GM10847 (cell line): Measurements from ENCODE around the gene TEX54.

Experiments used
- POLR2A ChIP-seq: IDR thresholded peaks from 2 replicates; pipeline ENCODE4 v1.6.1; 2011; ENCODE audit not compliant: insufficient read length; ENCODE audit errors: extremely low read depth

TEX54 gene

GRCh38 chr11:62858201-62858600 lies 25.6 kb upstream of the TEX54 start:
- no peak for TF ChIP-seq POLR2A

DNA sequence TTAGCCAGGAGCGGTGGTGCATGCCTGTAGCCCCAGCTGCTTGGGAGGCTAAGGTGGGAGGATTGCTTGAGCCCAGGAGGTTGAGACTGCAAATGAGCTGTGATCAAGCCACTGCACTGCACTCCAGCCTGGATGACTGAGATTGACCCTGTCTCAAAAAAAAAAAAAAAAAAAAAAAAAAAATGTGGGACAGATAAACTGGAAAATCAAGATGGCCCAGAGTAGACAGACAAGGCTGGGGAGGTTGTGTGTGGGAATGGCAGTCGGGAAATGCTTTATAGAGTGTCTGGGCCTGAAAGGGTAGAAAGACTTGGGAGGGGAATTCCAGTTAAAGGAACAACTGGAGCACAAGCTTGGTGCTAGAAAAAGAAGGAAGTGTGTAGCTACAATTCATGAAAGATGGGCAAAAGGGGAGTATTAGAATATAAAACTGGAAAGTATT lies 24.9 kb upstream of the TEX54 start:
- TF ChIP-seq POLR2A = no peak

DNA sequence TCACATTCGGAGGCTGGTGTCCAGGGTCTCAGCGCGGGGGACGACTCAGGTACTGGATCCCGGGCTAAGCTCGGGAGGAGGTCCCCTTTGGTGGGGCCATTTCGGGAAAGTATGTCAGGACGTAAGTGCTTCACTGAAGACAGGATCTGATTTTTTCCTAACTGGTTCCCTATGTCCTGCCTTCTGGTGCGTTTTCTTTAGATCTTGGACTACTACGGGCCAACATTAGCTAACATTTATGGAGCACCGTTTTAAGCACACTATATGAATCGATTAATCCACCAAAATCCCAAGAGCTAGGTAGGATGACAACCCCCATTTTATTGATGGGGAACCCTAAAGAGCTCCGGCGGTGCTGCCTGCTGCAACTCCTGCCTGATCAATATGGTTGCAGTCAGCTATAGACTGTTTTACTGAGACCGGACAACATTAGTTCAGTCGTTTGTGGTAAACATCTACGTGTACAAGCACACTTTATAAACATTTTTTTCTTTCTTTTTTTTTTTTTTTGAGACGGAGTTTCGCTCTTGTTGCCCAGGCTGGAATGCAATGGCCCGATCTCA lies 23.8 kb upstream of the TEX54 start:
- TF ChIP-seq POLR2A = no peak

GRCh38 chr11:62855571-62856332 lies 23.1 kb upstream of the TEX54 start:
- TF ChIP-seq POLR2A = peak; percentile 97

DNA sequence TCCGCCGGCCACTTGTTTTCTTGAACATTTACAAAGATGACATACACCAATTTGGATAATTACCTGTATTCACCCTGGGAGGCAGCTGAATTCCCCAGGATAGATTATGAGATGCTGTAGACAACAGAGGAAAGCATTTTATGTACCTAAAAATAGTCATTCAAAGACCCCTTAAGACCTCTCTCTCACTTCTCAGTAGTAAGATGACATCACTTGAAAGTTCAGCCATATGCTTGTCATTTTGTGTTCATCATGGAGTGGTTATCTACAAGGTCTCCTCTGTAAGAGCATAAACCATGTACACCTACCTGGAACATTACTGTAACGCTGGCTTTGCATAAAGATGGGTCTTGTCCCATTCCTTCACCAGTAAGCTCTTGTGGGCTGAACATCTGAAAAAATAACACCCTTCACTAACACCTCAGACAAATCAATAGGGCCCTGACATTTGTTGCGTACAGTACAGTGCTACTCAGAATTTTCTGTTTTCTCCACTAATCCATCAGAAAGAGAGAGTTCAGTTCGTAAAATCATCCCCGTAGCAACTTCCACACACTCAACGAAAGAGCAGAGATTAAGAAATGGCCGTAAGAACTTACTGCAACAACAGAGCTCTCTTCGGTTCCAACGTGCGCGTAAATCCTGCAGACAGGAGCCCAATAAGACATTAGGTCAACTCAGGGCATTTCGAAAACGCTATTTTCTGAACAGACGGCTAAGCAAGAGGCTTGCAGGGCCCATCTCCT lies 22.4 kb upstream of the TEX54 start:
- peak; percentile 5 for TF ChIP-seq POLR2A

DNA sequence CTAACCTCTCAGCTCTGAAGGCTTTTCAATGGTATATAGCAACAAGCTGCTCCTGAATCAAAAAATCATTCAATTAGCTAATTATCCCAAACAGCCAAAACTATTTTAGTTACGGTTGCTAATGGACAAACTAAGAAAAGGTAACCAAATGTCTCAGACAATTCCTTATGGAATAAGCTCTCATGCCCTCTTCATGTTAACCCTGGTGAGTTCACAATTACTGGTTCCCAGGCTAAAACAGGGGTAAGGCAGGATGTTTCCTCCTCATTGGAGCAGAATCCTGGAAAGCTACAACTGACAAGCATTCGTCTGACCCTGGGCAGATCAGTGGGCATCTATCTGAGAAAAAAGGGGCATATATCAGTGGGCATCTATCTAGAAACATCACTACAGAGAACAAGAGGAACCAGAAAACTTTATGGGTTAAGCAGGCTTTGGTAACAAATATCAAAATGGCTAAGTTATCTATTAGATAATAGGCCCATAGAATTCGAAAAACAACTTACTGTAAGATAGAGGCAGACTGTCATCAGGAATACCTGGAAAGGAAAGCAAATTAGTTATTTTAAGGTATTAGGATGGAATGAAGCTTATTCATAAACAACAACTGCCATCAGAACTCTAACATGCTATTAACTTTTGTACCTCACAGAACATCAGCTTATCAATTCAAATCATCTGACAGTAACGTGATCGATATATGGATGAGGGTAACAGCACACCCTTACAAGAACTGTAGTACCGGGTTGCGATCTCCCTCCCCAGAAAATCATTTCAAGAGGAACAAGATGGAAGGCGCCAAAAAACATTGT lies 21.6 kb upstream of the TEX54 start:
- peak; percentile 8 for TF ChIP-seq POLR2A

DNA sequence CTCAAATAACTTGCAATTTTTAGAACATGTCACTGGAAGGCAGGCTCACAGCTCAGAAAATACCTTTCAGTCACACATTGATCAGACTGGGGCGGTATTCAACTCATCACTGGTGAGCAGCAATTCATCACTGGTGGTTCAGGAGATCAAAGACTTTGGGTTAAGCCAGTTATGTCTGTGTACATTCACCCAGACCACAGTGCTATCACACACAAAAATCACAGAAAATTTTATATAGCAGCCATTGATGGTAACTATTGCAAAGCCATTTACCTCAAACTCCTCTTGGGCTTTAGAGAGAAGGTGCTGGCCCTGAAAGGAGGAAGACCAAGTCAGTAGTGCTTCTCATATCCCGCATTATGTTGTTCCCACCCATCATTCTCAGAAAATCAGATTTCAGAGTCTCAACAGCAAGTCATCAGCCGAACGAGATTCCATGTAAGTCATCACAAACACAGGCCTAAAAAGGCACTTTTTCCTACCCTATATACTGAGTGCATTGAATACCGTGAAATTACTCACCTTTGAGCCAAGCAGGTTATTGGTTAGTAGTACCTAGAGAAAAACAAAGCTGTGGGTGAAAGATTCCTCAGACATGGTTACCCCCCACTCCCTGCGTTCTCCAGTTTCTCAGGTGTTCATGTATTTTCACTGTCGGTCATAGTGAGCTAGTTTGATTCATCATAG lies 20.8 kb upstream of the TEX54 start:
- TF ChIP-seq POLR2A = peak; percentile 19

- TF ChIP-seq POLR2A = no peak
Observed at GRCh38 chr11:62852523-62853188, 20.0 kb upstream of the TEX54 start.

DNA sequence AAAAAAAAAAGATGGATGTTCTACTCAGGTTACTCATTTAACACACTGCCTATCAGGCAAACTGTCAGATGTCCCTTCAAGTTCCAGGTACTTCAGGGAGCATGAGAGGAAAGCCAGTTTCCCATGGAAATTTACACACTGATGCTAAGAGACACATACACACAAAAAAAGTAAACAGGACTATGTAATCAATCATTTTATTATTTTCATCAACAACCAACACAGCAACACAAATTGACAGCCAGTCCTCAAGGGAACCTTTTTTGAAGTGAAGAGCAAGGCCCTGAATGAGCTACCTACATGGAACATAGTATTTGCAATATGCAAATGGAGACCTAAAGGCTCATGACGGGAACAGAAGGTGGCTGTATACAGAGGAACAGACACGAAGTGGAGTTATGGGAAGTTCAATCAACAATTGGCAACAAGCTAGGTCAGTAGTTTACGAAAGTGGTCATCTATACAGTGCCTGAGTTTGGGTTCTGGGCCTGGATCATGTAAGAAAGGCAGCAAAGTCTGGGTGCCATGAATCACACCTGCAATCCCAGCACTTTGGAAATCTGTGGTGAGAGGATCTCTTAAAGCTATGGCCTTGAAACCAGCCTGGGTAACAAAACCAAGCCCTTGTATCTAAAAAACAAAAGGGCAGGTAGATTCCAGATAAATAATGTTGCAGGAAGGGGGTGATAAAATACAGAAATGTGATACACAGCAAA lies 19.3 kb upstream of the TEX54 start:
- no peak for TF ChIP-seq POLR2A

GRCh38 chr11:62850911-62851806 lies 18.5 kb upstream of the TEX54 start:
- peak; percentile 51 for TF ChIP-seq POLR2A

DNA sequence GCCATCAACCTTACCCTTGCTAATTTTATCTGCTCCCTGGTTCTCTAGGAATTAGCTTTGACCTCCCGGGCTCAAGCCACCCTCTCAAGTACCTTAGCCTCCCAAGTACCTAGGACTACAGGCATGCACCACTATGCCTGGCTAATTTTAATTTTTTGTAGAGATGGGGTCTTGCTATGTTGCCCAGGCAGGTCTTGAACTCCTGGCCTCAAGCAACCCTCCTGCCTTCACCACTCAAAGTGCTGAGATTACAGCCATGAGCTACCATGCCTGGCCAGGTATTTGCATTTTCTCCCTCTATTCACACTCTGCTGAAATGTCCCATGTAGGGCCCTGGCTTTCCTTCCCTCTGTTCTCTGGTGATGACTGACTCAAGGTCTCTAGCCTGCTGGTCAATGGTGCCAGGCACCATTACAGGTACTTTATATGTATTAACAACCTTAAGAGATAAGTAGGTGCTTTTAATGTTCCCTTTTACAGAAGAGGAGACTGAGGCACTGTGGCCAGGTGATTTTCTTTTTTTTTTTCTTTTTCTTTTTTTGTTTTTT lies 15.2 kb upstream of the TEX54 start:
- no peak for TF ChIP-seq POLR2A

DNA sequence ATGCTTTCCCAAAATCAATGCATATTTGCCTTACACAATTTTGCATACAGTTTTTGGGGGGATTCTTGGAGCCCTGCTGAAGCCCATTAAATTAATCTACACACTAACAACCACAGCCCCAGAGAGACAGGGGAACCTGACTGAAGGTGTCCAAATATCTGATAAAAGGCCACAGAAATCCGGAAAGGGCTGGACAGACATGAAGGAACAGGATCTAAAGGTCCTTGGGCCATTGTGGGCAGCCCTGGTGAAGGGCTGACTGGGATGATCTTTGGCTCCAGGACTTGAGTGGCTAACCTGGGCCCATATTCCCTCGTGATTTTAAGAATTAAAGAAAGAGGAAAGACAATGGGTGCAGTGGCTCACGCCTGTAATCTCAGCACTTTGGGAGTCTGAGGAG lies 13.5 kb upstream of the TEX54 start:
- TF ChIP-seq POLR2A = no peak
